Activated T-helper 1 cell treated with Interleukin-2 at 50 U/mL for 16 hours (primary cell): Measurements from ENCODE around the gene GDF2.

Experiments used
- DNase-seq: peaks from one replicate; pipeline ENCODE4 v3.0.0-alpha.2; 2020; ENCODE audit warnings: low read depth

The GDF2 gene

GRCh38 chr10:47351899-47352815 lies 29.9 kb downstream of the GDF2 start:
- DNase-seq = no peak

DNA sequence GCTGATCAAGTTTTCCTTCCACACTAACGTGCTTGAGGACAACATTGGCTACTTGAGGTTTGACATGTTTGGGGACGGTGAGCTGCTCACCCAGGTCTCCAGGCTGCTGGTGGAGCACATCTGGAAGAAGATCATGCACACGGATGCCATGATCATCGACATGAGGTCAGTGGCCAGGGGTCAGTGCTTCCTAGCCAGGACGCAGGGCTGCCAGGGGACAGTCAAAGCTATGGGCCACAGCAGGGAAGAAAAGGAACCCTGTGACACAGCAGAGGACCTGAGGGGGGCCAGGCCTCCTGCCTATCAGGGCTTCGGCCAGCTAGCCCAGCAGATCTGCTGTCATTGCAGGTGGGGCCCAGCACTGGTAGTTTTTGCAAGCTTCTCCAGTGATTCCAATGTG lies 31.1 kb downstream of the GDF2 start:
- no peak for DNase-seq

- DNase-seq = no peak
Observed at GRCh38 chr10:47354165-47354564, 31.9 kb downstream of the GDF2 start.

DNA sequence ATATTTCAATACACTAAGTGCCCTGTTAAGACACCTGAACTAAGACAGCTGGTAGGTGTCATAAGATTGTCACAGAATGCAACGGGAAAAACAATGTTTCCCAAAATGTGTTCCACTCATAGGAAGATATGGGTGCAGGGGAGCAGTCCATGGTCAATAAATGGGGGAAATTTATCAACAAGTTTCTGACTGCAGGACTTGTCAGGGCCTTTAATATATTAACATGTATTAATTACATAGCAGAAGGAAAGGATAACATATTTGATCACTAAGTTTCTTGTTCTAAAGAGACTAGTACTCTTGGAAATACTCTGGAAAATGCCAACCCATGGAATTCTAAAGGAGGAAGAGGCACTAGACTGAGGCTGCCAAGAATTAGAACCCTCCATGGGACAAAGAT lies 32.6 kb downstream of the GDF2 start:
- no peak for DNase-seq

DNA sequence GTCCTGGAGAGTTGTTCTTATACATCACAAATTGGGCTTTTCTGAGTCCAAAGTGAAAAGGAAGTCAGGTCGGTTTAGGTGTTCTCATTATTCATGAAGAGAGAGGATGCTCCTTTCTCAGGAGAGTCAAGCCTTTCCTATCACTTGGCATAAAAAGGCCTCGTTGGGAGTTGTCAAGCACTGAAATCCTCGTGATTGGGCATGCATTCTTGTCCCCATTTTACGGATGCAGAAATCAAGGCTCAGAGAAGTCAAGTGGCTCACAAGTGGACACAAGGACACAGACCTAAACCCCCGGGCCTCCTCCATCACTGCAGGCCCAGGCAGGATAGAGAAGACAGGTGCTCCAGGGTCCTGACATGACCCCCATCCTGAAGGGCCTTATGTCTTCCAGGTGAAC lies 34.5 kb downstream of the GDF2 start:
- DNase-seq = no peak

GRCh38 chr10:47357131-47357582 lies 34.9 kb downstream of the GDF2 start:
- no peak for DNase-seq

DNA sequence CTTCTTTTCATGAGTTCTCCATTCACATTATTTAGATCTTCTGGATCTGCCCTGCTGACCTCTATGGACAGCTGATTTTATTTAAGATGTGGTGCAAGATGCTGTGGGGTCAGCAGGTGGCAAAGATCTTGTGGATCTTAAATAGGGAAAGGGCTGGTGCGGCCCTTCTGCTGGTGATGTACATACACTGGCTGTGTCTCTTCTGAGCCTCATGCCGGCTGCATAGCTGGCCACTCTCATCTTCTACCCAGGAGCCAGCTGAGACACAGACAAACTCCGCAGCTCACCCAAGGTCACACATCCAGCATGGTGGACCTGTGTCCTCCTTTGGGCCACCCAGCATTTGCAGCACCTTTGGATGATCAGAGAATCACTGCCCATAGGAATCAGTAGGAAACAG lies 35.7 kb downstream of the GDF2 start:
- DNase-seq = no peak

- no peak for DNase-seq
Observed at GRCh38 chr10:47358457-47358856, 36.2 kb downstream of the GDF2 start.

- no peak for DNase-seq
Observed at GRCh38 chr10:47359101-47359500, 36.8 kb downstream of the GDF2 start.

GRCh38 chr10:47359626-47360418 lies 37.6 kb downstream of the GDF2 start:
- DNase-seq = no peak

DNA sequence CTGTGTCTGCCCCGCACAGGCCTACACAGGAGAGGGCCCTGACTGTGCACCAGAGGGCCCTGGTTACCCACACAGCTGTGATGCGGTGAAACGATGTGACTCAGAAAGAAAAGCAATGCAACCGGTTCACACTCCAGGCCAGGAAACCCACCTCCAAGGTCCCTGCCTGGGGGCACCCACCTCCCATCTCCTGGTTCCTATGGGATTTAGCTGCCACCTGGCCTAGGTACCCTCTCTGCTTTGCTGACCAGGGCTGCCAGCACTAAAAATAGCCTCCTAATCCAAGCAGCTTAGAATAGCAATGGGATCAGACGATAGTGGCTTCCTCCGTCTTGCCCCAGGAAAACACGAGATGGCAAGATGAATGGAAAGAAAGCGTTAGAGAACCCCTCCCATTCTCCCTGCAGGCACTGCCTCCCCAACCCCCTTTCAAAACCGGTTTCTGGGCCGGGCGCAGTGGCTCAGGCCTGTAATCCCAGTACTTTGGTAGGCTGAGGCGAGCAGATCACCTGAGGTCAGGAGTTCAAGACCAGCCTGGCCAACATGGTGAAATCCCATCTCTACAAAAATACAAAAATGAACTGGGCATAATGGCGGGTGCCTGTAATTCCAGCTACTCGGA lies 38.3 kb downstream of the GDF2 start:
- no peak for DNase-seq

GRCh38 chr10:47361293-47361692 lies 39.0 kb downstream of the GDF2 start:
- DNase-seq = no peak

DNA sequence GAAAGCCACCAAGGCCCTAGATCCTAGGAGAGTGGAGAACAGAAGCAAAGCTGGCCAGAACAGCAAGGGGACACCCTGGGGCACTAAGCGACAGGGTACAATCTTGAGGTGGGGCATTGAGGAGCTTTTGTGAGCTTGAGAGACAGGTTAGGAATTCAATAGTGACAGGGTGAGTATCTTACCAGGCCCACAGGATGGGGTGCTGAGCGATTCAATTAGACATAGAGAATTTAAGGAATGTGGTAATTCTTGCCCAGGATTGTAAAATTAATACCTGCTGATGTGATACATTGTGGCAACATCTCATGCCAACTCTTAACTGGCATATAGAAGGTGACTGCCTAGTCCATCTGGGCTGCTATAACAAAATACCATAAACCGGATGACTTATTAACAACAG lies 39.9 kb downstream of the GDF2 start:
- DNase-seq = no peak

DNA sequence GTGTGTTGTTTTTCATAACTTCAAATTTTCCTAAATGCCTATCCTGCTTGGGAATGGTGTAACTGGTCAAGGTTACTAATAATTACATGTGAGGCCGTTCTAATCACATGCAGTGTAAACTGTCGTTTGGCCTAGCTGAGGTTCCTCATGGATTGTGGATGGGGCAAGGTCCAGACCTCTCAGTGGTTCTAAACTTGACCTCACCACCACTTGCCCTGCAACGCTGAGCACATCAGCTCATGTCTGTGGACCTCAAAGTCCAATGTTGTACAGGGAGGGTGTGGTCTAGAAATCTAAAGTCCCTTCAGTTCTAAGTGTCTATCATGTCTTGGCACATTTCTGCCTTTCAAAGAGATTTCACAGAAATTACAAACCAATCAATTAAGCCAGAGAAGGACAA lies 41.5 kb downstream of the GDF2 start:
- no peak for DNase-seq

- no peak for DNase-seq
Observed at GRCh38 chr10:47364366-47364765, 42.1 kb downstream of the GDF2 start.

GRCh38 chr10:47364911-47365310 lies 42.7 kb downstream of the GDF2 start:
- no peak for DNase-seq

DNA sequence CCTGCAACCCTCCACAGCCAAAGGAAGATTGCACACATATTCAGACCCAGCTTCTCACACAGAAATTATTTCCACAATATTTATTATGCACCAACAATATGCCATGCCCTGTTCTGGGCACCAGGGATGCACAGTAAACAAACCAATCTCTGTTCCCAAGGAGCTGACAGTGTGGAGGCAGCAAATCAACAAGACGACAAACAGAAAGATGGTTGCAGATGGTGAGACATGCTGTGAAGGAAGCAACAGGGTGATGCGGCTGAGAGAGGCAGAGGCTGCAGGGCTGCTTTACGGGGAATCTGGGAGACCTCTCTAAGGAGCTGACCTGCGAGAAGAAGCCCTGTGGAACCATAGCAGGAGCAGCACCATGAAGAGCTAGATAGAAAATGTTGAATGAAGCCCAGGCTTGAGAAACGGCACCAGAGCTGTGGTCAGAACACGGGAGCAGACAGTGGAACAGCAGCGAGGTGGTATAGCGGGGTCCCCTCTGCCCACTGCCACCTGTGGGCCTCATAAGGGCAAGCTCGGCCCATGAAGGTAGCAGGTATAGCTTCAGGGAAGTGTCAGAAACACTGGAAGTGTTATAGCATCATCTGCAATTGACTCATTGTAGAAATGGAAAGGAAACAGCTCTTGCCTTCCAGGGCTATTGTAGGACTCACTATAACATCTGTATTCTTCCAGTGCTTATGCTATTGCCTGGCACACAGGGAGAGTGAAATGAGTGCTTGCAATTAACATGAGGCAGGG lies 43.4 kb downstream of the GDF2 start:
- no peak for DNase-seq

GRCh38 chr10:47366181-47366631 lies 44.0 kb downstream of the GDF2 start:
- no peak for DNase-seq

DNA sequence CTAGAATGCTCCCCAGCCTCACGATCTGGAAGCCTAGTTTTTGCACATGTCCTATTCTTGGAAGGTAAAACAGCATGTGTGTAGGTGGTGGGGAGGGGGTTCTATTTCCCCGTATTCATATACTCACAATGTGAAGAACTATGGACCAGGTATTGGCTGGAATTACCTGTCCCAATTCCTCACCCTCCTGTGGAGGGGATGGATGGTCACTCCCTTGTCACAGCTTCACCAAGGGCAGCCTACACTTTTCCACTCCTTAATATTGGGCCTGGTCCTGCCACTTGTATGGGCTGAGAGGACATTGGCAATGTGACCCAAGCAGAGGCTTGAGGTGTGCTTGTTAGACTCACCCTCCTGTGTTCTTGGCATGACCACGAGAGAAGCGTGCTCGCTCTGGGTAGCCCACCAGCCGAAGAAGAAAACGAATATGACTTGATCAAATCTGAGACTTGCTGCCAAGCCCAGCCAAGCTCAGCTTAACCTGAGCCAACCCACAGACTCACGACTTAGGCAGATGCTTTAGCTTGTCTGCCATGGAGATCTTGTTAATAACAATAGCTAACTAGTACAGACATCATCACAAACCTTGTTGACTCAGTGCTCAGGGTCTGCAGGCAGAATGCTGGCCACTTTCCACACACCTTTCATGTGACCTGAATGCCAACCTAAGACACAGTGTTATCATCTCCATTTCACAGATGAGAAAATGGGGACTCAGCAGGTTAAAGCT lies 44.6 kb downstream of the GDF2 start:
- DNase-seq = no peak

DNA sequence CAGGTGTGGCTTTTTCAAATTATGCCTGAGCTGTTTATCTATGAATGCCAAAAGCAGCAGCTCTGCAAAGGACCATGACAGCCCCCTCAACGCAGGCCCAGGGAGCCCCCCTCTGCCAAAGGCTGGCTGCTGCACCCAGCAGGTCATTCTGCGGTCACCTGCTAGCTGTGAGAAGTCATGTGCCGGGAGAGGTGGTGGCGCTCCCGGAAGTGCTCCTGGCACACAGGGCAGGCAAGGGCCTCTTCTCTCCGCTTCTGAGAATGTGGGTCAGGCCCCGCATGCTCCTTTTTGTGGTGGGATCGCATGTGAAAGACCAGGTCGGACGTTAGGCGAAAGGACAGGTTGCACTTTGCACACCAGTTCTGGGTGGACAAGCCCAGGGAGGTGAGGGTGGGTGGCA lies 45.4 kb downstream of the GDF2 start:
- DNase-seq = no peak
